KMS-11 (cell line): Measurements from ENCODE around the gene RNU6-9.
"Not testable (repeated sequence)": the region's sequence is repeated elsewhere in the genome, so short reads cannot be mapped to it uniquely, and the experiment has no call there.

Experiments
- H2AFZ ChIP-seq: fragments of 200-600 bp; sonication (generic); 2 replicates; pipeline ENCODE4 v1.6.1; 2016; ENCODE audit warnings: antibody characterized with exemption, mixed run types, low read depth
- H3K27ac ChIP-seq: fragments of 200-600 bp; sonication (generic); 2 replicates; pipeline ENCODE4 v1.6.1; 2016; ENCODE audit warnings: mild to moderate bottlenecking, mixed run types
- H3K27me3 ChIP-seq: fragments of 200-600 bp; sonication (generic); 2 replicates; pipeline ENCODE4 v1.6.1; 2017; ENCODE audit warnings: mild to moderate bottlenecking, low read depth, mixed run types, moderate library complexity; ENCODE audit not compliant: insufficient read depth
- H3K36me3 ChIP-seq: fragments of 200-600 bp; sonication (generic); 2 replicates; pipeline ENCODE4 v1.6.1; 2017; ENCODE audit warnings: mild to moderate bottlenecking, mixed run types; ENCODE audit not compliant: insufficient read depth
- H3K4me1 ChIP-seq: fragments of 200-600 bp; sonication (generic); 2 replicates; pipeline ENCODE4 v1.6.1; 2016; ENCODE audit warnings: mild to moderate bottlenecking, low read depth, mixed run types; ENCODE audit not compliant: poor library complexity, severe bottlenecking
- H3K4me2 ChIP-seq: fragments of 200-600 bp; sonication (generic); 2 replicates; pipeline ENCODE4 v1.7.0; 2016; ENCODE audit warnings: mild to moderate bottlenecking, mixed run types
- H3K4me3 ChIP-seq: fragments of 200-600 bp; sonication (generic); IDR thresholded peaks from 2 replicates; pipeline ENCODE4 v1.6.1; 2017; ENCODE audit warnings: low read depth, low read length, mixed read lengths; ENCODE audit not compliant: insufficient read depth
- H3K79me2 ChIP-seq: fragments of 200-600 bp; sonication (generic); 2 replicates; pipeline ENCODE4 v1.6.1; 2016; ENCODE audit warnings: low read depth, mixed run types; ENCODE audit not compliant: insufficient read depth
- H3K9ac ChIP-seq: fragments of 200-600 bp; sonication (generic); 2 replicates; pipeline ENCODE4 v1.6.1; 2016; ENCODE audit warnings: mild to moderate bottlenecking, mixed run types
- H4K20me1 ChIP-seq: fragments of 200-600 bp; sonication (generic); 2 replicates; pipeline ENCODE4 v1.6.1; 2016; ENCODE audit warnings: mild to moderate bottlenecking, mixed run types; ENCODE audit not compliant: insufficient read depth
- CTCF ChIP-seq: fragments of 200-600 bp; sonication (generic); conservative IDR thresholded peaks from 2 replicates; pipeline ENCODE4 v1.6.1; 2017; ENCODE audit warnings: low read depth, mild to moderate bottlenecking, antibody characterized with exemption, low read length, moderate library complexity, mixed read lengths

Gene RNU6-9

GRCh38 chr19:888581-889385 lies 4.5 kb upstream of the RNU6-9 start:
- peaks cover 9% of the 10 kb centered on the region; the same call in 1 of the 2 replicates for H3K79me2 ChIP-seq
- H3K4me2 ChIP-seq: no peak overlapping the region
- H3K9ac ChIP-seq: no peak overlapping the region
- TF ChIP-seq CTCF: no peak
- no peaks in the 10 kb centered on the region for H3K4me1 ChIP-seq
- H3K36me3 ChIP-seq: no peaks in the 10 kb centered on the region
- no peak overlapping the region for H3K27ac ChIP-seq
- H3K27me3 ChIP-seq: no peaks in the 10 kb centered on the region
- H3K4me3 ChIP-seq: no peak overlapping the region
- no peaks in the 10 kb centered on the region for H4K20me1 ChIP-seq
- no peak overlapping the region for H2AFZ ChIP-seq

DNA sequence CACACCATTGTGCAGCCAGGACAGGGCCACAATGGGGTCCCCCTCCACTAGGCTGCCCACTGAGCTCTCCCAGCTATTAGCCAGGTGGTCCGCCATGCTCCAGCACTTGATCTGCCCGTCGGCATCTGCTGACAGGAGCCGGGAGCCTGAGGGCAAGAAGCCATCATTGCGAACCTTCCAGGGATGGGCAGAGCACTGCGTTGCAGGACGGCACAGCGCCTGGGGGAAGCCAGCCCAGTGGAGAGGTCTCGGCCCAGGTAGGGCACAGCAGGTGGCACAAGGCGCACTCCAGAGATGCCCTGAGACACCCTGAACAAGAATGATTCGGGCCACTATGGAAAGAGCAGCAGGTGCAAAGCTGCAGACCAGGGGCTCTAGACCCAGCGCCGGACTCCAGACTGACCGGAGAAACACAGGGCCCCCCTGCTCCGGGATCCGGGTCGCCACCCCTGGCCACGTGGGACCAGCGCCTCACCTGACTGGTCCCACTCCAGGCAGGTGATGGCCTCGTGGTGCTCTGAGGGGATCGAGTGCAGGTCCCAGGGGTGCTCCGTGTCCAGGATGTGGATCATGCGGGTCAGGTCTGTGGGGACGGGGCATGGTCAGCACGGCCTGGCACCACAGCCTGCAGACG lies 3.5 kb upstream of the RNU6-9 start:
- no peaks in the 10 kb centered on the region for H4K20me1 ChIP-seq
- H3K4me2 ChIP-seq: no peak overlapping the region
- no peak overlapping the region for H3K9ac ChIP-seq
- H3K27ac ChIP-seq: no peak overlapping the region
- H3K36me3 ChIP-seq: no peaks in the 10 kb centered on the region
- H3K27me3 ChIP-seq: no peaks in the 10 kb centered on the region
- no peaks in the 10 kb centered on the region for H3K4me1 ChIP-seq
- no peak overlapping the region for H3K4me3 ChIP-seq
- no peak for TF ChIP-seq CTCF
- H2AFZ ChIP-seq: no peak overlapping the region
- peaks cover 9% of the 10 kb centered on the region; the same call in 1 of the 2 replicates for H3K79me2 ChIP-seq

DNA sequence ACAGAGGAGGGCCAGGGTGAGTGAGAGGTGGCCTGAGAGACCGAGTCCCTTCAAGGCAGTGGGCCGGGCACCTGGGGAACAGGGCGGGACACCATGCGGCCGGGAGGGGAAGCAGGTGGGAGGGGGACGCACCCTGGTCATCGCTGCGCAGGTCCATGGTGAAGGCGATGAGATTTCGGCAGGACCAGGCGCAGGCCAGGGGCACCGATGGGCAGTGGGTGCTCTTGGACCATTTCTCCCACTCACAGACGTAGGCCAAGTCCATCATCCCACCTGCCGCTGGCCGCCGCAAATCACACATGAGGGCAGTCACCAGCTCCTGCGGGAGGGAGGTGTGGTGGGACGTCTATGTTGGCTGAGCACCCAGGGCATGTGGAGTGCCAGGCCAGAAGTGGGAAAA lies 2.5 kb upstream of the RNU6-9 start:
- H3K36me3 ChIP-seq: no peaks in the 10 kb centered on the region

DNA sequence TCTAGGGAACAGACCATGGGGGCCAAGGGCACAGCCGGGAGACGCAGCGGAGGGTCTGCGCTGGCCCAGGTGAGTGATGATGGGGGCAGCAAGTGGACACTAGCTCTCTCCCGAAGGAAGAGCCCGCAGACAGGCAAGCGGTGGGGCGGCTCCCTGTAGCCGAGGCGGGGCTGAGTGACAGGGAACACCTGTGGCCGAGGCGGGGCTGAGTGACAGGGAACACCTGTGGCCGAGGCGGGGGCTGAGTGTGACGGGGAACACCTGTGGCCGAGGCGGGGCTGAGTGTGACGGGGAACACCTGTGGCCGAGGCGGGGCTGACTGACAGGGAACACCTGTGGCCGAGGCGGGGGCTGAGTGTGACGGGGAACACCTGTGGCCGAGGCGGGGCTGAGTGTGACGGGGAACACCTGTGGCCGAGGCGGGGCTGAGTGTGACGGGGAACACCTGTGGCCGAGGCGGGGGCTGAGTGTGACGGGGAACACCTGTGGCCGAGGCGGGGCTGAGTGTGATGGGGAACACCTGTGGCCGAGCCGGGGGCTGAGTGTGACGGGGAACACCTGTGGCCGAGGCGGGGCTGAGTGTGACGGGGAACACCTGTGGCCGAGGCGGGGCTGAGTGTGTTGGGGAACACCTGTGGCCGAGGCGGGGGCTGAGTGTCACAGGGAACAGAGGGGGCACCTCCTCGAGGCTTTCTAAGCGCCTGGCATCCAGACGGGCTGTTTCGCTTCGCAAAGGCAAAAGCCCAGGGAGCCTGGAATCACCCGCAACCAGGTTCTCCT lies 1.7 kb upstream of the RNU6-9 start:
- peak overlapping the region; percentile 67; the same call in 1 of the 2 replicates for H3K9ac ChIP-seq
- H3K4me2 ChIP-seq: peak overlapping the region; percentile 91
- H2AFZ ChIP-seq: not testable (repeated sequence)

More for the DNA sequence above, 2.5 kb upstream of the RNU6-9 start:
- Histone ChIP-seq H3K79me2 (peaks cover 9% of the 10 kb centered on the region; the same call in 1 of the 2 replicates), H3K4me1 (no peaks in the 10 kb centered on the region), H3K27me3 (no peaks in the 10 kb centered on the region), H3K27ac (no peak overlapping the region), H4K20me1 (no peaks in the 10 kb centered on the region), H3K9ac (no peak overlapping the region), H3K4me3 (no peak overlapping the region), H3K4me2 (no peak overlapping the region), H2AFZ (no peak overlapping the region)
- no peak for TF ChIP-seq CTCF

More for the DNA sequence above, 1.7 kb upstream of the RNU6-9 start:
- not testable (repeated sequence) for H3K79me2 ChIP-seq, H4K20me1 ChIP-seq, H3K36me3 ChIP-seq, H3K27ac ChIP-seq, H3K4me1 ChIP-seq, H3K4me3 ChIP-seq, H3K27me3 ChIP-seq
